ENCODE measurements around the gene ZSCAN9.

ZSCAN9 gene

DNA sequence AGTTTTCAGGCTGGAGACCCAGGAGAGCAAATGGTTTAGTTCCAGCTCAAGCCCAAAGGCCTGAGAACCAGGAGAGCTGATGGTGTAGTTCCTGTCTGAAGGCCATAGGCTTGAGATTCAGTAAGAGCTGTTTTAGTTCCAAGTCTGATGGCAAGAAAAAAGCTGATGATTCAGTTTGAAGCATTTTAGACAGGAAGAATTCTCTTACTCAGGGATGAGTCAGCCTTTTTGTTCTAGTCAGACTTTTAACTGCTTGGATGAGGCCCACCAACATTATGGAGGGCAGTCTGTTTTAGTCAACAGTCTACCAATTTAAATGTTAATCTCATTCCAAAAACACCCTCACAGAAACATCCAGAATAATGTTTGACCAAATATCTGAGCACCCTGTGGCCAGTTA, 44.4 kb downstream of the ZSCAN9 start:
- no peak for DNase-seq (ENCODE audit: low read depth in 1 of 2, low spot score in 1 of 2)
- Histone ChIP-seq H3K4me3 (replicated peaks; ENCODE audit: insufficient read depth, low read length) (no peak overlapping the region), H3K27me3 (ENCODE audit: insufficient read depth, poor library complexity, severe bottlenecking) (no peaks in the 10 kb centered on the region), H3K27ac (replicated peaks) (no peak overlapping the region)
- TF ChIP-seq SPI1 (IDR thresholded peaks at IDR 0.05; ENCODE audit: borderline replicate concordance, low read depth) = no peak

- no peak overlapping the region for H3K27ac ChIP-seq (replicated peaks)
- DNase-seq (ENCODE audit: low read depth in 1 of 2, low spot score in 1 of 2) = no peak
- TF ChIP-seq REST (IDR thresholded peaks at IDR 0.05; ENCODE audit: insufficient replicate concordance, low read depth) (no peak), GABPA (IDR thresholded peaks at IDR 0.05; ENCODE audit: low read depth) (no peak), POLR2AphosphoS5 (IDR thresholded peaks at IDR 0.05; ENCODE audit: low read depth) (no peak), CTCF (IDR thresholded peaks at IDR 0.05; ENCODE audit: insufficient read depth, low read length) (no peak), SPI1 (IDR thresholded peaks at IDR 0.05; ENCODE audit: borderline replicate concordance, low read depth) (no peak)
Observed at GRCh38 chr6:28274888-28275287, 49.8 kb downstream of the ZSCAN9 start.

DNA sequence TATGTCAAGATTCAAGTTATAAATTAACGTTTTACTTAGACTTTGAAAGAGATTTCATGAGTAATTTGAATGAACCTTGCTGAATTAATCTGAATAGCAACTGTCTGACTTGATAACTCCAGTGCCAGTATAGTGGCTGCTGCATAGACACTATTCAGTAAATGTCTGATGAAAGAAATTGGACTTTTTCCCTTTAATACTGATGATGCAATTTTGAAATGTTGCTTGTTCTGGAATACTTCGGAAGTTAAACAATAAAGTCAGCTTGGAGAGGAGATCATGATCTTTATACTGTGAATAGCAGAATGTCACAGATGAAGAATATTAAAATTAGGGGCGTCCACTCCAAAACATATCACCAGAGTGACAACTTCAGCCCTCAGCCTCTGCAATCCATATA, 52.7 kb downstream of the ZSCAN9 start:
- Histone ChIP-seq H3K27me3 (ENCODE audit: insufficient read depth, poor library complexity, severe bottlenecking) (no peaks in the 10 kb centered on the region), H3K4me3 (replicated peaks; ENCODE audit: insufficient read depth, low read length) (no peak overlapping the region), H3K27ac (replicated peaks) (no peak overlapping the region)
- TF ChIP-seq REST (IDR thresholded peaks at IDR 0.05; ENCODE audit: insufficient replicate concordance, low read depth) (no peak), GABPA (IDR thresholded peaks at IDR 0.05; ENCODE audit: low read depth) (no peak), POLR2AphosphoS5 (IDR thresholded peaks at IDR 0.05; ENCODE audit: low read depth) (no peak), SPI1 (IDR thresholded peaks at IDR 0.05; ENCODE audit: borderline replicate concordance, low read depth) (no peak), CTCF (IDR thresholded peaks at IDR 0.05; ENCODE audit: insufficient read depth, low read length) (no peak)
- DNase-seq (ENCODE audit: low read depth in 1 of 2, low spot score in 1 of 2) = no peak

More at GRCh38 chr6:28274888-28275287, 49.8 kb downstream of the ZSCAN9 start:
- H3K4me3 ChIP-seq (replicated peaks; ENCODE audit: insufficient read depth, low read length) = no peak overlapping the region
- no peaks in the 10 kb centered on the region for H3K27me3 ChIP-seq (ENCODE audit: insufficient read depth, poor library complexity, severe bottlenecking)

- DNase-seq (ENCODE audit: low read depth in 1 of 2, low spot score in 1 of 2) = no peak
- TF ChIP-seq CTCF (IDR thresholded peaks at IDR 0.05; ENCODE audit: insufficient read depth, low read length) (no peak), POLR2AphosphoS5 (IDR thresholded peaks at IDR 0.05; ENCODE audit: low read depth) (no peak), GABPA (IDR thresholded peaks at IDR 0.05; ENCODE audit: low read depth) (no peak), SPI1 (IDR thresholded peaks at IDR 0.05; ENCODE audit: borderline replicate concordance, low read depth) (no peak), REST (IDR thresholded peaks at IDR 0.05; ENCODE audit: insufficient replicate concordance, low read depth) (no peak)
- Histone ChIP-seq H3K4me3 (replicated peaks; ENCODE audit: insufficient read depth, low read length) (peak overlapping the region; percentile 66), H3K27ac (replicated peaks) (no peak overlapping the region; the same call in 1 of the 2 replicates), H3K27me3 (ENCODE audit: insufficient read depth, poor library complexity, severe bottlenecking) (no peaks in the 10 kb centered on the region)
Observed at GRCh38 chr6:28280595-28281287, 55.7 kb downstream of the ZSCAN9 start.

Measured in HL-60 (cell line).